Common myeloid progenitor, CD34-positive (primary cell): ENCODE results near the gene RASL10B.
A peak's percentile ranks its signal among the peaks of the same experiment; 100 is the strongest.

ENCODE experiments used
- CTCF ChIA-PET: fragments of 350-600 bp; sonication (Branson Sonifier 250); formaldehyde crosslinking; loops from one replicate; lab custom pipeline; 2021; ENCODE audit warnings: antibody characterized with exemption; lab: Charles Lee
- POLR2A ChIA-PET: fragments of 350-600 bp; sonication (Branson Sonifier 250); formaldehyde crosslinking; loops from one replicate; lab custom pipeline; 2021; ENCODE audit warnings: antibody characterized with exemption; lab: Charles Lee
- DNase-seq, 3 donors: peaks; one replicate each; pipeline versions ENCODE4 v3.0.0 to v3.0.0-alpha.2; 2013
- H3K27ac ChIP-seq, 2 experiments: 1 replicate in 1 of 2; 2 replicates in 1 of 2; pipeline ENCODE4 v1.7.0; 2013; ENCODE audit warnings: inconsistent platforms in 2 of 2, low read length in 2 of 2, mild to moderate bottlenecking in 2 of 2, low read depth in 1 of 2, moderate library complexity in 1 of 2; ENCODE audit not compliant: severe bottlenecking in 2 of 2, insufficient read depth in 1 of 2, poor library complexity in 1 of 2
- H3K27me3 ChIP-seq, 5 experiments: replicated peaks in 2 of 5; 1 replicate in 3 of 5; 2 replicates in 2 of 5; pipeline versions ENCODE4 v1.6.1 to v1.7.0; 2013; ENCODE audit warnings: low read length in 4 of 5, mild to moderate bottlenecking in 2 of 5, moderate library complexity in 2 of 5, inconsistent platforms in 1 of 5; ENCODE audit not compliant: insufficient read depth in 5 of 5, control insufficient read depth in 4 of 5
- H3K36me3 ChIP-seq, 4 experiments: 1 replicate in 2 of 4; 2 replicates in 2 of 4; pipeline versions ENCODE4 v1.6.1 to v1.7.0; 2013; ENCODE audit warnings: low read length in 3 of 4, control low read depth in 1 of 4, mild to moderate bottlenecking in 1 of 4; ENCODE audit not compliant: control insufficient read depth in 4 of 4, insufficient read depth in 4 of 4
- H3K4me1 ChIP-seq, 4 experiments: 1 replicate in 3 of 4; 2 replicates in 1 of 4; pipeline versions ENCODE4 v1.6.1 to v1.7.1; 2013; ENCODE audit warnings: low read length in 3 of 4, mild to moderate bottlenecking in 3 of 4, control low read depth in 1 of 4, inconsistent platforms in 1 of 4, moderate library complexity in 1 of 4; ENCODE audit not compliant: control insufficient read depth in 4 of 4, insufficient read depth in 4 of 4; ENCODE audit errors: control extremely low read depth in 1 of 4
- H3K4me3 ChIP-seq, 7 experiments: 1 replicate in 4 of 7; 2 replicates in 3 of 7; pipeline versions ENCODE4 v1.5.1 to v1.7.0; 2013; ENCODE audit warnings: mild to moderate bottlenecking in 7 of 7, low read length in 6 of 7, moderate library complexity in 6 of 7, inconsistent platforms in 2 of 7, low read depth in 2 of 7, control low read depth in 1 of 7; ENCODE audit not compliant: insufficient read depth in 4 of 7, control insufficient read depth in 1 of 7; ENCODE audit errors: extremely low read depth in 1 of 7
- H3K9me3 ChIP-seq, 5 experiments: 1 replicate in 4 of 5; 2 replicates in 1 of 5; pipeline versions ENCODE4 v1.6.1 to v1.7.1; 2013; ENCODE audit warnings: low read length in 4 of 5, mild to moderate bottlenecking in 2 of 5, inconsistent platforms in 1 of 5, low read depth in 1 of 5, moderate library complexity in 1 of 5; ENCODE audit not compliant: control insufficient read depth in 4 of 5, insufficient read depth in 2 of 5; ENCODE audit errors: control extremely low read depth in 1 of 5
- WGBS: methylation state at CpG from one replicate; pipeline ENCODE4 v1.1.5; 2013; ENCODE audit not compliant: insufficient coverage; 5-methylcytosine and 5-hydroxymethylcytosine counted together

The RASL10B gene

DNA sequence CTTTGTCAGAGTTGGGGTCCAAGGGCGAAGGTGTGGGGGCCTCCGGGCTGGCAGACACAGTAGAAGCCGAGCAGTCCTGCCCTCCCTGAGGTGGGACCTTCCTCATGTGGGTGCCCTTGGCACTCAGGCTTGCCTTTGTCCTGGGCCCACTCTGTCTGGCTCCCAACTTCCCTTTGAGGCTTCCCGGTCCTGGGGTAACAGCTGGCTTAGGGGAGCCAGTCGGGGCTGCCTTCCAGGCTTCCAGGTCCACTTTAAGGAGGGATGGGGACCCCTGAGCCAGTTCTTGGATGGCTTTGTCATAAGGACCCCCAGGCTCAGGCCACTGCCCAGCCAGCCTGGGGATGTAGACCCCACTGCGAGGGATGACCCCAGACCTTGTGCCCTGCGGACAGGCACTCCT, 13.8 kb downstream of the RASL10B start:
- no peak for DNase-seq
- WGBS: 98% methylated on average over 7 of the region's 7 CpGs
- H3K27me3 ChIP-seq: peaks cover 0 to 35% (median 9%) of the 10 kb centered on the region in 5 experiments
- H3K4me1 ChIP-seq: peaks cover 0 to 40% (median 33%) of the 10 kb centered on the region in 4 experiments
- H3K36me3 ChIP-seq: no peaks in the 10 kb centered on the region
- peaks cover 0 to 5% (median 3%) of the 10 kb centered on the region in 5 experiments for H3K9me3 ChIP-seq
- no peak overlapping the region for H3K4me3 ChIP-seq
- CTCF ChIA-PET: interaction anchor here (0.9 to 8.5 kb wide), 3 partner anchors 19 to 131 kb away, joined by 5 to 131 read pairs (median 8); no protein-coding TSS in a partner anchor
- no peak overlapping the region for H3K27ac ChIP-seq
- POLR2A ChIA-PET: interaction anchor here (0.6 kb wide), 1 partner anchor 142 kb away, joined by 3 read pairs; no protein-coding TSS in a partner anchor

DNA sequence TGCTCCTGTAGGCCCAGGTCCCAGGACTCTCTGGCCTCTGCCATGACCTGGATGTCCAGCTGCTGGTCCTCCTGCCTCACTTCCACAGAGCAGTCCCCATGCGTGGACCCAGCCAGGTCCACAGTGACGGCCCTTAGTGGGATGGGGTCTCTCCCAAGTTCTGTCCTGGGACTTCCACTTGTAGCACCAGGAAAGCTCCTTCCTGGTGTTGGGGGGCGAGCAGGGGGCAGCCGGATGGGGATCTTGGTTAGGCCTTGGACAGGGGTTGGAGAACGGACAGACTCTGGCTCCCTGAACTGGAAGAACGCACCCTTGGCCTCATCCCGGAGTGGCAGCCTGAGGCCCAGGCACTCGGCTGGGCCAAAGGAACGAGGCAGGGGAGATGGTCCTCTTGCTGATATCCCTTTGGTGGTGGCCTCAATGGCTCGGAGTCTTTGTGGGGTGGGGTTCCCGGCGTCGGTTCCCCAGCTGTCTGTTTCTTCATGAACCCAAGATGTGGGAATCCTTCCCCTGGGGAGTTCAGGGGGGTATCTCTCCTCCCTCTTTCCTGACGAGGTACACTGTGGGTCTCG, 14.4 kb downstream of the RASL10B start:
- H3K36me3 ChIP-seq: no peaks in the 10 kb centered on the region
- H3K4me3 ChIP-seq: no peak overlapping the region
- CTCF ChIA-PET: interaction anchor here (2.2 to 8.5 kb wide), 3 partner anchors 18 to 132 kb away, joined by 8 to 131 read pairs (median 10); partner anchors contain the start of gene TAF15
- peaks cover 0 to 44% (median 37%) of the 10 kb centered on the region in 4 experiments for H3K4me1 ChIP-seq
- peaks cover 0 to 29% (median 6%) of the 10 kb centered on the region in 5 experiments for H3K27me3 ChIP-seq
- no peak for DNase-seq
- H3K27ac ChIP-seq: no peak overlapping the region
- POLR2A ChIA-PET: no interaction called here
- H3K9me3 ChIP-seq: peaks cover 0 to 2% (median under 1%) of the 10 kb centered on the region in 5 experiments
- 97% methylated on average over 14 of the region's 15 CpGs for WGBS

DNA sequence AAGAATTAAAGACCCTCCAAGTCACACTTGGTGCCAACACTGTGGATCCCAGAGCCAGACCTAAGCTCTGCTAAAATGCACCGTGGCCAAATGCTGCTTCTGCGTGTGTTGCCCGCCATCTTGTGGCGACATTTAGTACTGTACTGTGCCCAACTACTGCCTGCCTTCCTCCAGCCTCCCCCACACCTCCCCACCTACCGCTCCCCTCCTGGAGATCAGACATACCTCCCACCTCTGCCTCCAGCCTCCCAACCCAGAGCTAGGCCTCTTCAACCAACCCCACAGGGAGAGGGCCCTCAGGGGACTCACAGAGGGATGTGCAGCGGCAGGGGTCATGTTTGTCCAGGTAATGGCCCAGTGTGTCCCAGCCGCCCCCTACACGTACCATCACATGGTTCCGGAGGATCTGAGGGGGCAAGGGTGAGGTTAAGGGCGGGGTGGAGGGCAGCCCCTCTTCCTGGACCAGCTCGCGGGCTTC, 16.1 kb downstream of the RASL10B start:
- Histone ChIP-seq H3K4me3 (no peak overlapping the region), H3K4me1 (peaks cover 0 to 40% (median 30%) of the 10 kb centered on the region in 4 experiments), H3K27ac (no peak overlapping the region), H3K9me3 (no peaks in the 10 kb centered on the region), H3K36me3 (no peaks in the 10 kb centered on the region), H3K27me3 (peaks cover 0 to 11% (median 0%) of the 10 kb centered on the region in 5 experiments)
- CTCF ChIA-PET: interaction anchor here (0.6 to 8.5 kb wide), 32 partner anchors 10 to 577 kb away, joined by 3 to 131 read pairs (median 4); partner anchors contain the start of genes C17orf50, RASL10B and TAF15
- POLR2A ChIA-PET: no interaction called here
- WGBS: 51% methylated on average over 11 of the region's 12 CpGs
- peak; percentile 81 to 91 (median 86) for DNase-seq

DNA sequence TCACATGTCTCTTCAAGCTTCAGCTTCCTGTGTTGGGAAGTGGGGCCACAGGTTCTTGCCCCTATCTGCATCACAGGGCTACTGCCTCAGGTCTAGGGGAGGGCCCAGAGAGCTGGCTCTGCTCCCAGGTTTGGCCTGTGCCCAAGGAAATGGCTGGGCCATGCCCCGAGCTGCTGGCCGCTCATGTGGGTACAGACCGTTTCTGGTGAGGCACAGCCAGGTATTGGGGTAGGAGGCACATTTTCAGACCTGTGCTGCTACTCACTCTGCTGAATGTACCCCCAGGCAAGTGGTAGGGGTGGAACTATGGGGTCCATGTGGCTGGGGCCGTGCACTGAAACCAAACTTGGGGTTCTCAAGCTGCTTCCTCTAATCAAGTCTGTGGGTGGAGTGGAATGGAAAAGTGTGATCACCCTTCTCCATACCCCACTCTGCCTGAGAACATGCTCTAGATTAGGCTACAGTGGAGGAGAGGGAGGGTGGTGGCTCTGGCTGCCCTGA, 17.0 kb downstream of the RASL10B start:
- peaks cover 0 to 47% (median 32%) of the 10 kb centered on the region in 4 experiments for H3K4me1 ChIP-seq
- peaks cover 0 to 3% (median 0%) of the 10 kb centered on the region in 5 experiments for H3K27me3 ChIP-seq
- CTCF ChIA-PET: interaction anchor here (1.0 to 8.5 kb wide), 17 partner anchors 9 to 577 kb away, joined by 4 to 131 read pairs (median 6); partner anchors contain the start of genes C17orf50, RASL10B and TAF15
- no peaks in the 10 kb centered on the region for H3K36me3 ChIP-seq
- POLR2A ChIA-PET: no interaction called here
- DNase-seq: peak in 2 of 3 donors; percentile 69 to 79
- H3K27ac ChIP-seq: no peak overlapping the region
- H3K9me3 ChIP-seq: no peaks in the 10 kb centered on the region
- 8% methylated on average over 3 of the region's 4 CpGs for WGBS
- peak overlapping the region in 1 of 7 experiments; percentile 36 for H3K4me3 ChIP-seq

DNA sequence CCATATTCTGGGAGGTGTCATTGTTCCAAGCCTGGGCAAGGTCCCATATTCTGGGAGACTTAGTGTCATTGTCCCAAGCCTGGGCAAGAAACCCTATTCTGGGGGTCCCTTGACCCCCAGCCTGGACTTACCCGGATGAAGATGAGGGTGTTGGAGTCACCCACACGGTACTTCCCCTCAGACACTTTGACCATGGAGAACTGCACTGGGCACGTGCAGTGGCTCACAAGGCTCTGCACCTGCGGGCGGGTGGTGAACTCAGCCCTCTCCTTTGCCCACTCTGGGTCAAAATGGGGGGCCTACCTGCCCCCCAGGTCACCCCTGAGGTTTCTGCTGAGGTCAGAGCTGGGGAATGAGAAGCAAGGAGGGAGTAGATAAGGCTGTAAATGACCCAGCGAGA, 17.5 kb downstream of the RASL10B start:
- Histone ChIP-seq H3K4me1 (peaks cover 0 to 47% (median 32%) of the 10 kb centered on the region in 4 experiments), H3K27ac (no peak overlapping the region), H3K27me3 (no peaks in the 10 kb centered on the region), H3K36me3 (no peaks in the 10 kb centered on the region), H3K9me3 (no peaks in the 10 kb centered on the region), H3K4me3 (no peak overlapping the region)
- ChIA-PET CTCF (interaction anchor here (1.0 to 8.5 kb wide), 14 partner anchors 8 to 204 kb away, joined by 3 to 131 read pairs (median 6); partner anchors contain the start of genes C17orf50 and RASL10B), POLR2A (interaction anchor here (0.6 kb wide), 1 partner anchor 46 kb away, joined by 4 read pairs; no protein-coding TSS in a partner anchor)
- no peak for DNase-seq
- WGBS: 86% methylated on average over 6 of the region's 6 CpGs

DNA sequence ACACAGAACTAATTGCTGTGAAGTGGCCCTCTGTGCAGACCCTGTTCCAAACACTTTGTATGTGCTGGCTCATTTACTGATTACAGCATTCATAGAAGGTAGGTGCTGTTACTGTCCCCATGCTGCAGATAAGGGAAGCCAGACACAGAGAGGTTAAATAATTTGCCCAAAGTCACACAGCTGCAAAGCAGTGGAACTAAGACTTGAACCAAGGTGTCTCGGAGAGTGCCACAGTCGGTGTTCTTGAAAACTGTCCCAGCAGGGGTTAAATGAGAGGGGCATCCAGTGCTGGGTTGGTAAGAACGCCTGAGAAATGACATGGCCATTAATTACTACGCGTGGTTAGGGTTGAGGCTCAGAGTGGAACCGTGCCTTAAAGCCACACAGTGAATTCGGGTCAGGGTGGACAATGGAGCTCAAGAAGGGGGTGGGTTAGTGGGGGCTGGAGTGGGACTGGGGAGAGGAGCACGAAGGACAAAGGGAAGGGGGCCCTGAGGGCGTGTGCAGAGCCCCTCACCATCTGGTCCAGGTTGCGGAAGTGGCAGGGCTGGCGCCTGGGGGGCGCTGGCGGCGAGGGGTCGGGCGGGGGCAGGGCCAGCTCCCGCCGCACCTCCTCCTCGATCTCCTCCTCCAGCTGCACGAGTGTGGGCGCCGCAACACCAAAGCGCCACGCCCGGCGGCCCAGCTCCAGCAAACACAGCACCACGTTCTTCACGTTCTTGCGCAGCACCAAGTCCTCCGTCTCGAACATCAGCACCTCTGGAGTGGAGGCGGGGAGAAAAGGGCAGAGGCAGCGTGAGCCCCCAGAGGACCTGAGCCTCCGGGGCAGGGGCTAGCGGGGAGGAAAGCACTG, 18.3 kb downstream of the RASL10B start:
- Histone ChIP-seq H3K27me3 (no peaks in the 10 kb centered on the region), H3K36me3 (no peaks in the 10 kb centered on the region), H3K4me1 (peaks cover 0 to 47% (median 32%) of the 10 kb centered on the region in 4 experiments), H3K27ac (no peak overlapping the region), H3K4me3 (peak overlapping the region in 3 of 7 experiments; percentile 37 to 55 (median 50)), H3K9me3 (no peaks in the 10 kb centered on the region)
- CTCF ChIA-PET: interaction anchor here (1.0 to 8.5 kb wide), 7 partner anchors 12 to 142 kb away, joined by 3 to 131 read pairs (median 18); partner anchors contain the start of gene C17orf50
- peak in 2 of 3 donors; percentile 47 to 69 for DNase-seq
- 8% methylated on average over 29 of the region's 35 CpGs for WGBS
- POLR2A ChIA-PET: interaction anchor here (0.6 to 0.7 kb wide), 3 partner anchors 12 to 136 kb away, joined by 3 to 4 read pairs (median 4); no protein-coding TSS in a partner anchor
